ENCODE data around the gene AGAP1. TPM values are rescaled to one million over a fixed set of nuclear protein-coding genes. Genes with fewer than 3 reads are reported as not detected.

AGAP1 gene
- total RNA-seq, 2 experiments from 2014 or later: not detected

GRCh38 chr2:236016496-236016895 lies 522.7 kb downstream of the AGAP1 start:
- Histone ChIP-seq H2AFZ (ENCODE audit: low read length) (no peak overlapping the region), H3K36me3 (ENCODE audit: insufficient read depth, low read length) (no peaks in the 10 kb centered on the region), H3K79me2 (ENCODE audit: insufficient read depth, low read depth, low read length) (no peaks in the 10 kb centered on the region), H3K9me2 (ENCODE audit: insufficient read depth, low read length) (no peaks in the 10 kb centered on the region), H3K9me3 (ENCODE audit: low read length) (no peaks in the 10 kb centered on the region), H3K4me3 (ENCODE audit: low read depth, low read length, poor library complexity, severe bottlenecking) (no peak overlapping the region), H4K20me1 (ENCODE audit: insufficient read depth, low read length) (no peaks in the 10 kb centered on the region), H3K27ac (ENCODE audit: low read depth, low read length, poor library complexity, severe bottlenecking) (no peak overlapping the region), H3K4me1 (ENCODE audit: insufficient read depth, low read length, poor library complexity, severe bottlenecking) (no peaks in the 10 kb centered on the region), H3K4me2 (ENCODE audit: low read length) (no peak overlapping the region)
- no TSS peak for BruUV-seq (replicated peaks)
- POLR2A ChIA-PET: no interaction called here
- TF ChIP-seq EZH2phosphoT487 (IDR thresholded peaks at IDR 0.05; ENCODE audit: borderline replicate concordance, low read depth, low read length) (no peak), CTCF (conservative IDR thresholded peaks at IDR 0.05; ENCODE audit: low read length) (no peak)
- intact Hi-C loops (cut with micrococcal nuclease; ENCODE audit: unreplicated experiment): no loop called here
- CTCF ChIA-PET (ENCODE audit: unreplicated experiment): no interaction called here
- DNase-seq (ENCODE audit: low spot score): no peak

DNA sequence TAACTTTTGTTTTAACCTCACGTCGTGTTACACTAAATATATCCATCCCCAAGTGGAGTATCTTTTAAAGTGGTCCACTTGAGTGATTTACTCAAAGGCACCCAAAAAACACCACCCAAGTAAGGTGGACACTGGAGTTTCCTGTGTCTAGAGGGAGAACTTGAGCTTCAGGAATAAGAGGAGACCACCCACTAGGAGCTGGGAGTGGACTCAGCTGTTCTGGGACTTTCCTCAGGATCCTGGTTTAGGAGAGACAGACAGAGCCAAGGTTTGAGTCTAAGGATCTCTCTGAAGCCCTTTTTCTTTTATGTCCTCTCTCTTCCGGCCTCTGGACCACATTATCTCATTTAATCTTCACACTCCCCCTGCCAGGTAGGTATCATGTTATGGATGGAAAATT lies 523.6 kb downstream of the AGAP1 start:
- POLR2A ChIA-PET: no interaction called here
- intact Hi-C loops (cut with micrococcal nuclease; ENCODE audit: unreplicated experiment): no loop called here
- BruUV-seq (replicated peaks): no TSS peak

DNA sequence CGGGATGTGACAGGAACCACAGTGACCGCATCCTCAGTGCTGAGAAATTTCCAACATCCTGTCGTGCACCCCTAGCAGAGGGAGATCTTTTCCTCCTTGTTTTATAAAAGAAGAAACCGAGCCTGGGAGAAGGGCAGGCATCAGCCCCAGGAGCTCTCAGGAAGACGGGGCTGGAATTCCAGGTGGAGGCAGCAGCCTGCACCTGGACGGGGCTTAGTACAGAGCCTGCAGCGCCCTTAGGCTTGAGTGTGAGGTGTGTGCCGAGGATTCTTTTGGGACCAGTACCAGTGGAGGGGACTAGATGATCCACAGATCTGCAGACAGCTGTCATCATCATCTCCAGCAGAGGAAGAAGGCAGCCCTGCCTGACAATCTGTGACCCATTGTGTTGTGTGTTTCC lies 525.6 kb downstream of the AGAP1 start:
- Histone ChIP-seq H3K27ac (ENCODE audit: low read depth, low read length, poor library complexity, severe bottlenecking) (no peak overlapping the region), H3K9me3 (ENCODE audit: low read length) (no peaks in the 10 kb centered on the region), H3K4me1 (ENCODE audit: insufficient read depth, low read length, poor library complexity, severe bottlenecking) (no peaks in the 10 kb centered on the region), H3K9me2 (ENCODE audit: insufficient read depth, low read length) (no peaks in the 10 kb centered on the region), H3K36me3 (ENCODE audit: insufficient read depth, low read length) (no peaks in the 10 kb centered on the region), H3K4me3 (ENCODE audit: low read depth, low read length, poor library complexity, severe bottlenecking) (no peak overlapping the region), H3K79me2 (ENCODE audit: insufficient read depth, low read depth, low read length) (no peaks in the 10 kb centered on the region), H2AFZ (ENCODE audit: low read length) (no peak overlapping the region), H4K20me1 (ENCODE audit: insufficient read depth, low read length) (no peaks in the 10 kb centered on the region), H3K4me2 (ENCODE audit: low read length) (no peak overlapping the region)
- BruUV-seq (replicated peaks): no TSS peak
- CTCF ChIA-PET (ENCODE audit: unreplicated experiment): no interaction called here
- TF ChIP-seq CTCF (conservative IDR thresholded peaks at IDR 0.05; ENCODE audit: low read length) (no peak), EZH2phosphoT487 (IDR thresholded peaks at IDR 0.05; ENCODE audit: borderline replicate concordance, low read depth, low read length) (no peak)
- intact Hi-C loops (cut with micrococcal nuclease; ENCODE audit: unreplicated experiment): no loop called here
- POLR2A ChIA-PET: interaction anchor here (0.5 kb wide), 1 partner anchor 840 kb away, joined by 3 read pairs; no protein-coding TSS in a partner anchor
- no peak for DNase-seq (ENCODE audit: low spot score)

More for the DNA sequence above, 523.6 kb downstream of the AGAP1 start:
- Histone ChIP-seq H3K9me3 (ENCODE audit: low read length) (no peaks in the 10 kb centered on the region), H3K27ac (ENCODE audit: low read depth, low read length, poor library complexity, severe bottlenecking) (no peak overlapping the region), H3K4me2 (ENCODE audit: low read length) (no peak overlapping the region), H4K20me1 (ENCODE audit: insufficient read depth, low read length) (no peaks in the 10 kb centered on the region), H3K36me3 (ENCODE audit: insufficient read depth, low read length) (no peaks in the 10 kb centered on the region), H2AFZ (ENCODE audit: low read length) (no peak overlapping the region), H3K4me1 (ENCODE audit: insufficient read depth, low read length, poor library complexity, severe bottlenecking) (no peaks in the 10 kb centered on the region), H3K9me2 (ENCODE audit: insufficient read depth, low read length) (no peaks in the 10 kb centered on the region), H3K79me2 (ENCODE audit: insufficient read depth, low read depth, low read length) (no peaks in the 10 kb centered on the region), H3K4me3 (ENCODE audit: low read depth, low read length, poor library complexity, severe bottlenecking) (no peak overlapping the region)
- TF ChIP-seq CTCF (conservative IDR thresholded peaks at IDR 0.05; ENCODE audit: low read length) (no peak), EZH2phosphoT487 (IDR thresholded peaks at IDR 0.05; ENCODE audit: borderline replicate concordance, low read depth, low read length) (no peak)
- CTCF ChIA-PET (ENCODE audit: unreplicated experiment): no interaction called here
- no peak for DNase-seq (ENCODE audit: low spot score)

Data from OCI-LY7 (cell line).